ENCODE data around the gene SATB2. TPM values are rescaled to one million over a fixed set of nuclear protein-coding genes. Genes with fewer than 3 reads are reported as not detected.

The SATB2 gene
- total and polyA plus RNA-seq, 12 donors = 3.4 to 18.3 (median 10.1) TPM

GRCh38 chr2:199288424-199288823 is 169.3 kb downstream of the SATB2 start:
- intact Hi-C loops (cut with DNase I) = no loop called here
- DNase-seq = no peak
- no peak overlapping the region for H3K27ac ChIP-seq

GRCh38 chr2:199282309-199282708 is 175.4 kb downstream of the SATB2 start:
- DNase-seq = no peak
- H3K4me3 ChIP-seq = no peak overlapping the region
- intact Hi-C loops (cut with DNase I) = no loop called here
- TF ChIP-seq POLR2A (IDR thresholded peaks at IDR 0.05) (no peak), CTCF (IDR thresholded peaks at IDR 0.05) (no peak)
- H3K4me1 ChIP-seq (replicated peaks in 1 of 2) = no peaks in the 10 kb centered on the region
- no peaks in the 10 kb centered on the region for H3K36me3 ChIP-seq (replicated peaks in 1 of 2)
- no peaks in the 10 kb centered on the region for H3K9me3 ChIP-seq (replicated peaks in 1 of 3)
- no peaks in the 10 kb centered on the region for H3K27me3 ChIP-seq
- no peak overlapping the region for H3K27ac ChIP-seq
- 80 to 90% (median 83%) methylated on average over 3 of the region's 3 CpGs for WGBS, 4 donors

More at GRCh38 chr2:199288424-199288823, 169.3 kb downstream of the SATB2 start:
- H3K4me3 ChIP-seq = no peak overlapping the region
- no peaks in the 10 kb centered on the region for H3K27me3 ChIP-seq
- H3K36me3 ChIP-seq (replicated peaks in 1 of 2) = no peaks in the 10 kb centered on the region
- no peaks in the 10 kb centered on the region for H3K9me3 ChIP-seq (replicated peaks in 1 of 3)
- H3K4me1 ChIP-seq (replicated peaks in 1 of 2) = no peaks in the 10 kb centered on the region
- no peak for TF ChIP-seq POLR2A (IDR thresholded peaks at IDR 0.05)
- no peak for TF ChIP-seq CTCF (IDR thresholded peaks at IDR 0.05)

- no peak for DNase-seq
- intact Hi-C loops (cut with DNase I) = no loop called here
- no peak overlapping the region for H3K27ac ChIP-seq
- H3K4me1 ChIP-seq (replicated peaks in 1 of 2) = no peaks in the 10 kb centered on the region
- no peaks in the 10 kb centered on the region for H3K9me3 ChIP-seq (replicated peaks in 1 of 3)
- no peaks in the 10 kb centered on the region for H3K36me3 ChIP-seq (replicated peaks in 1 of 2)
- no peaks in the 10 kb centered on the region for H3K27me3 ChIP-seq
- TF ChIP-seq CTCF (IDR thresholded peaks at IDR 0.05) = no peak
- TF ChIP-seq POLR2A (IDR thresholded peaks at IDR 0.05) = no peak
- H3K4me3 ChIP-seq = no peak overlapping the region
These were observed 178.6 kb downstream of the SATB2 start for GRCh38 chr2:199279146-199279545.

GRCh38 chr2:199278099-199278498 is 179.6 kb downstream of the SATB2 start:
- Histone ChIP-seq H3K27me3 (no peaks in the 10 kb centered on the region), H3K9me3 (replicated peaks in 1 of 3) (no peaks in the 10 kb centered on the region), H3K4me1 (replicated peaks in 1 of 2) (peaks cover 0 to 5% of the 10 kb centered on the region in 2 donors), H3K36me3 (replicated peaks in 1 of 2) (no peaks in the 10 kb centered on the region), H3K27ac (no peak overlapping the region), H3K4me3 (no peak overlapping the region)
- 83 to 87% (median 86%) methylated on average over 5 of the region's 5 CpGs for WGBS, 4 donors
- DNase-seq = no peak
- intact Hi-C loops (cut with DNase I) = no loop called here
- TF ChIP-seq POLR2A (IDR thresholded peaks at IDR 0.05) (no peak), CTCF (IDR thresholded peaks at IDR 0.05) (no peak)
